ENCODE measurements around the gene SUCO.

DNA sequence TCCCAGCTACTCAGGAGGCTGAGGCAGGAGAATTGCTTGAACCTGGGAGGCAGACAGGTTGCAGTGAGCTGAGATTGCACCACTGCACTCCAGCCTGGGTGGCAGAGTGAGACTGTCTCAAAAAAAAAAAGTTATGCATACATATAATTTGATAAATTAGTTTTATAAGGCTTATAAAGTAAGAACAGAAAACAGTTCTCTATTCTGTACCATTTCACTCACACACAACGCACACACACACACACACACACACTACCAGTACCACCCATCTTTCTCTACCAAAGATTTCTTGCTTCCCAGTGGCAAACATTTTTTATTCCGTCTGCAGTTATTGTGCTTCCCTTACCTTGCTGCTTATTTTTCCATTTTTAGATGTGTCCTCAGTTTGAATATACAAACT lies 79.5 kb downstream of the SUCO start:
- TF ChIP-seq, protein P1, sequence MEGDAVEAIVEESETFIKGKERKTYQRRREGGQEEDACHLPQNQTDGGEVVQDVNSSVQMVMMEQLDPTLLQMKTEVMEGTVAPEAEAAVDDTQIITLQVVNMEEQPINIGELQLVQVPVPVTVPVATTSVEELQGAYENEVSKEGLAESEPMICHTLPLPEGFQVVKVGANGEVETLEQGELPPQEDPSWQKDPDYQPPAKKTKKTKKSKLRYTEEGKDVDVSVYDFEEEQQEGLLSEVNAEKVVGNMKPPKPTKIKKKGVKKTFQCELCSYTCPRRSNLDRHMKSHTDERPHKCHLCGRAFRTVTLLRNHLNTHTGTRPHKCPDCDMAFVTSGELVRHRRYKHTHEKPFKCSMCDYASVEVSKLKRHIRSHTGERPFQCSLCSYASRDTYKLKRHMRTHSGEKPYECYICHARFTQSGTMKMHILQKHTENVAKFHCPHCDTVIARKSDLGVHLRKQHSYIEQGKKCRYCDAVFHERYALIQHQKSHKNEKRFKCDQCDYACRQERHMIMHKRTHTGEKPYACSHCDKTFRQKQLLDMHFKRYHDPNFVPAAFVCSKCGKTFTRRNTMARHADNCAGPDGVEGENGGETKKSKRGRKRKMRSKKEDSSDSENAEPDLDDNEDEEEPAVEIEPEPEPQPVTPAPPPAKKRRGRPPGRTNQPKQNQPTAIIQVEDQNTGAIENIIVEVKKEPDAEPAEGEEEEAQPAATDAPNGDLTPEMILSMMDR (IDR thresholded peaks at IDR 0.05): no peak
- TF ChIP-seq EZH2 (IDR thresholded peaks at IDR 0.05; ENCODE audit: borderline replicate concordance, insufficient read depth, low read depth, low read length, poor library complexity, severe bottlenecking): no peak
